K562 (cell line): ENCODE data around the gene DHCR7. TPM values are rescaled to one million over a fixed set of nuclear protein-coding genes. Genes with fewer than 3 reads are reported as not detected.
A peak's percentile ranks its signal among the peaks of the same experiment; 100 is the strongest.

ENCODE experiments used
- BRD9 ChIP-seq: fragments of 450-650 bp; IDR thresholded peaks from 2 replicates; pipeline ENCODE4 v1.6.1; 2018; ENCODE audit warnings: low read depth; ENCODE audit not compliant: partially characterized antibody
- CBX5 ChIP-seq: IDR thresholded peaks from 2 replicates; pipeline ENCODE4 v1.6.1; 2014; ENCODE audit warnings: low read depth, borderline replicate concordance
- CEBPG ChIP-seq, 3 experiments: fragments of 200-800 bp in 1 of 3; sonication (Bioruptor generic) in 1 of 3; sonication (generic) in 1 of 3; formaldehyde crosslinking in 1 of 3; IDR thresholded peaks in 2 of 3; conservative IDR thresholded peaks in 1 of 3; 2 replicates each; pipeline versions ENCODE4 v1.6.1 to v1.8.0; 2016 to 2022; ENCODE audit warnings: missing compliant biosample characterization in 2 of 3, missing genetic modification characterization in 2 of 3, mild to moderate bottlenecking in 1 of 3, missing genetic modification reagents in 1 of 3
- CSDE1 ChIP-seq, 2 experiments: fragments of 450-650 bp; IDR thresholded peaks; 2 replicates each; pipeline ENCODE4 v1.6.1; 2016; ENCODE audit warnings: mild to moderate bottlenecking in 1 of 2
- CXXC5 ChIP-seq: fragments of 250-450 bp; sonication (Bioruptor Pico); IDR thresholded peaks from 2 replicates; pipeline ENCODE4 v1.8.0; 2022; ENCODE audit warnings: inconsistent platforms, mild to moderate bottlenecking, moderate library complexity
- HEY1 ChIP-seq: fragments of 250-450 bp; sonication (Bioruptor Pico); IDR thresholded peaks from 2 replicates; pipeline ENCODE4 v1.5.0; 2020; ENCODE audit warnings: mild to moderate bottlenecking, moderate library complexity, borderline replicate concordance
- HLTF ChIP-seq: fragments of 450-650 bp; IDR thresholded peaks from 2 replicates; pipeline ENCODE4 v1.6.1; 2016
- JUNB ChIP-seq: fragments of 450-650 bp; formaldehyde crosslinking; conservative IDR thresholded peaks from 2 replicates; pipeline ENCODE4 v1.4.0; 2020; ENCODE audit warnings: mild to moderate bottlenecking
- NCOA1 ChIP-seq: fragments of 450-650 bp; IDR thresholded peaks from 2 replicates; pipeline ENCODE4 v1.6.1; 2016; ENCODE audit warnings: low read depth
- RUNX1 ChIP-seq: sonication (generic); IDR thresholded peaks from 2 replicates; pipeline ENCODE4 v1.6.1; 2016; ENCODE audit warnings: antibody characterized with exemption, low read depth
- SAP30 ChIP-seq: fragments of 200-600 bp; sonication (generic); IDR thresholded peaks from 2 replicates; pipeline ENCODE4 v1.6.1; 2012; ENCODE audit warnings: borderline replicate concordance, low read depth, mild to moderate bottlenecking, moderate library complexity, low read length, control low read depth, inconsistent platforms; ENCODE audit not compliant: insufficient read depth, poor library complexity, severe bottlenecking
- SIN3B ChIP-seq: fragments of 450-650 bp; IDR thresholded peaks from 2 replicates; pipeline ENCODE4 v1.6.1; 2017; ENCODE audit warnings: low read depth, mild to moderate bottlenecking, moderate library complexity
- ZFP36 ChIP-seq: fragments of 150-350 bp; IDR thresholded peaks from 2 replicates; pipeline ENCODE4 v1.6.1; 2018; ENCODE audit warnings: low read length, low read depth; ENCODE audit not compliant: partially characterized antibody
- ZNF146 ChIP-seq: IDR thresholded peaks from one replicate; pipeline ENCODE4 v1.6.1; 2018; ENCODE audit warnings: missing compliant biosample characterization; ENCODE audit not compliant: unreplicated experiment
- ZNF507 ChIP-seq: conservative IDR thresholded peaks from 2 replicates; pipeline ENCODE4 v1.6.1; 2017; ENCODE audit warnings: missing genetic modification characterization, missing compliant biosample characterization
- ZNF79 ChIP-seq: fragments of 250-450 bp; sonication (Bioruptor Pico); IDR thresholded peaks from 2 replicates; pipeline ENCODE4 v1.4.0; 2020; ENCODE audit warnings: low read depth, mild to moderate bottlenecking, moderate library complexity
- polyA plus RNA-seq, 8 experiments: library from polyadenylated mRNA; depleted of rRNA in 4 of 8; stranded (reverse) in 5 of 8; unstranded in 3 of 8; fragments of >200 nt; fragmentation: Nextera tagmentation in 2 of 8; fragmentation: Illumina TruSeq in 1 of 8; extraction: Ambion mirVana in 2 of 8; extraction: Trizol in 1 of 8; gene quantifications; 2 replicates each; pipeline versions ENCODE4 v1.2.1 to v1.2.3, GENCODE V29; 2011 to 2014; ENCODE audit warnings: inconsistent platforms in 1 of 8, missing spikeins in 1 of 8
- total RNA-seq, 7 experiments: library from RNA; depleted of rRNA in 6 of 7; stranded (reverse); fragments of >200 nt in 6 of 7; fragmentation: Illumina TruSeq in 2 of 7; extraction: Trizol in 2 of 7; gene quantifications; 2 replicates each; pipeline versions ENCODE4 v1.2.1 to v1.2.3, GENCODE V29; 2011 to 2021; ENCODE audit warnings: low replicate concordance in 1 of 7
- TF ChIP-seq, protein P1 (sequence below): IDR thresholded peaks from 2 replicates; pipeline ENCODE4 v1.6.1; 2014; ENCODE audit warnings: antibody characterized with exemption
- TF ChIP-seq, protein P2 (sequence below): fragments of 250-450 bp; sonication (Bioruptor Pico); IDR thresholded peaks from 2 replicates; pipeline ENCODE4 v1.8.0; 2022; ENCODE audit warnings: inconsistent platforms
- TF ChIP-seq, protein P3 (sequence below): sonication (generic); formaldehyde crosslinking; IDR thresholded peaks from 2 replicates; pipeline ENCODE4 v1.8.0; 2022; ENCODE audit warnings: mild to moderate bottlenecking, missing genetic modification reagents
- TF ChIP-seq, protein P4 (sequence below): sonication (generic); formaldehyde crosslinking; IDR thresholded peaks from 2 replicates; pipeline ENCODE4 v1.4.0; 2020; ENCODE audit warnings: mild to moderate bottlenecking, missing genetic modification reagents

The DHCR7 gene
- total and polyA plus RNA-seq, 9 of the 15 experiments (the other 6 are each of a cell fraction or from before 2014, with no cell fraction given): 8.4 to 192 (median 82.4) TPM

DNA sequence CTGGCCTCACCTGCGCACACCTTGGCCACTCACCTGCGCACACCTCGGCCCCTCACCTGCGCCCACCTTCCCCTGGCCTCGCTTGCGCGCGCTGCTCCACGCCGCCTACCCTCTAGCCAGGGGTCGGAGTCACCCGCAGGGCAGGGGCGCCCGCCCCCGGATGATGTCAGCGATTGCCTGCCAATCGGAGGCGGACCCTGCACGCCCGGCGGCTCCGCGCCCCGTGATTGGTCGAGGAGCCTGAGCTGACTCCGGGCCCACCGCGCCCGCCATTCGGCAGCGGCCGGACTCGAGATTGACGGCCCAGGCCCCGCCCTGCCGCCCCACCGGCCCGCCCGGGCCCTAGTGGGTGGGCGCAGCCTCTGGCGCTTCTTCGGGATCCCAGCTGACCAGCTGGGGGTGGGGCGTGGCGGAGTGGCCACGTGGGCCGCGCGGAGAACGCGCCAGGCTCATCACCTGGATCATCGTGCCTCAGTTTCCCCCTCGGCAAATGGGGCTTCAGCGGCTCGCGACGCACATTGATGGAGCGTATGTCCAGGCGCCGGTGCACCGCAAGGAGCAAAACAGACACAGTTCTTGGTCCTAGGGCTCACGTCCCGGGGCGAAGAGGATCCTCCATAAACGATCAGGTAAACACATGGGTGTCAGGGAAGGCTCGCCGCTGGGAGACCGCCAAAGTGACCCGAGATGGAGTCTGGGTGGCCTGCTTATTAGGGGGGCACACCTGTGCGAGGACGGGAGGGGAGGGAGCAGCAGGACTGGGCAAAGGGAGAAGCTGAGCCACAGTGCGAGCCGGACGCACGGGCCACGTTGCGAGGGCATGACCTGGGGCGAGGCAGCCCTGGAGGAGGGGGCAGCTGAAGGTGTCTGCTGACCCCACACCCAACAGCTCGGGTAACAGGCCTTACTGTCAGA, at the start of gene DHCR7 (continued):
- TF ChIP-seq, protein P1, sequence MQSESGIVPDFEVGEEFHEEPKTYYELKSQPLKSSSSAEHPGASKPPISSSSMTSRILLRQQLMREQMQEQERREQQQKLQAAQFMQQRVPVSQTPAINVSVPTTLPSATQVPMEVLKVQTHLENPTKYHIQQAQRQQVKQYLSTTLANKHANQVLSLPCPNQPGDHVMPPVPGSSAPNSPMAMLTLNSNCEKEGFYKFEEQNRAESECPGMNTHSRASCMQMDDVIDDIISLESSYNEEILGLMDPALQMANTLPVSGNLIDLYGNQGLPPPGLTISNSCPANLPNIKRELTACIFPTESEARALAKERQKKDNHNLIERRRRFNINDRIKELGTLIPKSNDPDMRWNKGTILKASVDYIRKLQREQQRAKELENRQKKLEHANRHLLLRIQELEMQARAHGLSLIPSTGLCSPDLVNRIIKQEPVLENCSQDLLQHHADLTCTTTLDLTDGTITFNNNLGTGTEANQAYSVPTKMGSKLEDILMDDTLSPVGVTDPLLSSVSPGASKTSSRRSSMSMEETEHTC: no peak; the same call in 1 of the 2 replicates
- no peak for TF ChIP-seq JUNB (CRISPR knock-in tag)
- no peak for TF ChIP-seq ZNF79
- TF ChIP-seq CXXC5: peak; percentile 86
- TF ChIP-seq NCOA1: no peak
- no peak for TF ChIP-seq CSDE1 (IDR thresholded peaks at IDR 0.05)
- TF ChIP-seq CEBPG (CRISPR knock-in tag; IDR thresholded peaks at IDR 0.05): no peak; the same call in 1 of the 2 replicates
- TF ChIP-seq CEBPG (tag; conservative IDR thresholded peaks at IDR 0.05 in 1 of 2, IDR thresholded peaks at IDR 0.05 in 1 of 2): no peak
- TF ChIP-seq, protein P2, sequence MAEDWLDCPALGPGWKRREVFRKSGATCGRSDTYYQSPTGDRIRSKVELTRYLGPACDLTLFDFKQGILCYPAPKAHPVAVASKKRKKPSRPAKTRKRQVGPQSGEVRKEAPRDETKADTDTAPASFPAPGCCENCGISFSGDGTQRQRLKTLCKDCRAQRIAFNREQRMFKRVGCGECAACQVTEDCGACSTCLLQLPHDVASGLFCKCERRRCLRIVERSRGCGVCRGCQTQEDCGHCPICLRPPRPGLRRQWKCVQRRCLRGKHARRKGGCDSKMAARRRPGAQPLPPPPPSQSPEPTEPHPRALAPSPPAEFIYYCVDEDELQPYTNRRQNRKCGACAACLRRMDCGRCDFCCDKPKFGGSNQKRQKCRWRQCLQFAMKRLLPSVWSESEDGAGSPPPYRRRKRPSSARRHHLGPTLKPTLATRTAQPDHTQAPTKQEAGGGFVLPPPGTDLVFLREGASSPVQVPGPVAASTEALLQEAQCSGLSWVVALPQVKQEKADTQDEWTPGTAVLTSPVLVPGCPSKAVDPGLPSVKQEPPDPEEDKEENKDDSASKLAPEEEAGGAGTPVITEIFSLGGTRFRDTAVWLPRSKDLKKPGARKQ (CRISPR knock-in tag): no peak
- TF ChIP-seq SAP30: peak; percentile 98
- TF ChIP-seq ZNF146 (CRISPR knock-in tag): peak; percentile 6
- TF ChIP-seq BRD9: no peak
- no peak for TF ChIP-seq RUNX1
- no peak for TF ChIP-seq CBX5
- no peak for TF ChIP-seq ZFP36
- TF ChIP-seq ZNF507 (tag): no peak
- no peak for TF ChIP-seq HEY1 (CRISPR knock-in tag)
- TF ChIP-seq, protein P3, sequence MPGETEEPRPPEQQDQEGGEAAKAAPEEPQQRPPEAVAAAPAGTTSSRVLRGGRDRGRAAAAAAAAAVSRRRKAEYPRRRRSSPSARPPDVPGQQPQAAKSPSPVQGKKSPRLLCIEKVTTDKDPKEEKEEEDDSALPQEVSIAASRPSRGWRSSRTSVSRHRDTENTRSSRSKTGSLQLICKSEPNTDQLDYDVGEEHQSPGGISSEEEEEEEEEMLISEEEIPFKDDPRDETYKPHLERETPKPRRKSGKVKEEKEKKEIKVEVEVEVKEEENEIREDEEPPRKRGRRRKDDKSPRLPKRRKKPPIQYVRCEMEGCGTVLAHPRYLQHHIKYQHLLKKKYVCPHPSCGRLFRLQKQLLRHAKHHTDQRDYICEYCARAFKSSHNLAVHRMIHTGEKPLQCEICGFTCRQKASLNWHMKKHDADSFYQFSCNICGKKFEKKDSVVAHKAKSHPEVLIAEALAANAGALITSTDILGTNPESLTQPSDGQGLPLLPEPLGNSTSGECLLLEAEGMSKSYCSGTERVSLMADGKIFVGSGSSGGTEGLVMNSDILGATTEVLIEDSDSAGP (CRISPR knock-in tag): no peak
- TF ChIP-seq, protein P4, sequence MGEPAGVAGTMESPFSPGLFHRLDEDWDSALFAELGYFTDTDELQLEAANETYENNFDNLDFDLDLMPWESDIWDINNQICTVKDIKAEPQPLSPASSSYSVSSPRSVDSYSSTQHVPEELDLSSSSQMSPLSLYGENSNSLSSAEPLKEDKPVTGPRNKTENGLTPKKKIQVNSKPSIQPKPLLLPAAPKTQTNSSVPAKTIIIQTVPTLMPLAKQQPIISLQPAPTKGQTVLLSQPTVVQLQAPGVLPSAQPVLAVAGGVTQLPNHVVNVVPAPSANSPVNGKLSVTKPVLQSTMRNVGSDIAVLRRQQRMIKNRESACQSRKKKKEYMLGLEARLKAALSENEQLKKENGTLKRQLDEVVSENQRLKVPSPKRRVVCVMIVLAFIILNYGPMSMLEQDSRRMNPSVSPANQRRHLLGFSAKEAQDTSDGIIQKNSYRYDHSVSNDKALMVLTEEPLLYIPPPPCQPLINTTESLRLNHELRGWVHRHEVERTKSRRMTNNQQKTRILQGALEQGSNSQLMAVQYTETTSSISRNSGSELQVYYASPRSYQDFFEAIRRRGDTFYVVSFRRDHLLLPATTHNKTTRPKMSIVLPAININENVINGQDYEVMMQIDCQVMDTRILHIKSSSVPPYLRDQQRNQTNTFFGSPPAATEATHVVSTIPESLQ (CRISPR knock-in tag): no peak
- 0 out of 2 replicates have a peak, but pooled peaks have one; percentile 38 for TF ChIP-seq HLTF
- peak; percentile 32; the same call in 1 of the 2 replicates for TF ChIP-seq SIN3B
- TF ChIP-seq, all 486 proteins: peak for 112
